ENCODE measurements around the gene MYL6B.

The MYL6B gene

DNA sequence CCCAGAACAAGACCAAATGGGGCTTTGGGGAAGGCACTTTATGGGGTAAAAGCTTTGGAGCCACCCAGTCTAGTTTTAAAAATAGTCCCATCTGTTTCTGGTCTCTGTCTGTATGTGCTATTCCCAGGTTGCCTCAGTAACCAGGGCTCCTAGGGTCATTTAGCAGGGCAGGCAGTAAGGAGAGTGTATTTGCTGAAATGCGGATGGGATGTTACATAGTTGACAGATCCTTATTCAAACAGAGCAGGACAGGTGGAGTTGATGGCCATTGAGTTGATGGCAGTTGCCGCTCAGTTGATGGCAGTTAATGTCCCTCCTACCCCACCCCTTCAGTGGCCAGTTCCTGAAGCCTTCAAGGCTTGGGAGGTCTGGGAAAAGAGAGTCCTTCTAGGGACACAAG, 29.8 kb upstream of the MYL6B start:
- DNase-seq (ENCODE audit: low read depth in 2 of 2): no peak

DNA sequence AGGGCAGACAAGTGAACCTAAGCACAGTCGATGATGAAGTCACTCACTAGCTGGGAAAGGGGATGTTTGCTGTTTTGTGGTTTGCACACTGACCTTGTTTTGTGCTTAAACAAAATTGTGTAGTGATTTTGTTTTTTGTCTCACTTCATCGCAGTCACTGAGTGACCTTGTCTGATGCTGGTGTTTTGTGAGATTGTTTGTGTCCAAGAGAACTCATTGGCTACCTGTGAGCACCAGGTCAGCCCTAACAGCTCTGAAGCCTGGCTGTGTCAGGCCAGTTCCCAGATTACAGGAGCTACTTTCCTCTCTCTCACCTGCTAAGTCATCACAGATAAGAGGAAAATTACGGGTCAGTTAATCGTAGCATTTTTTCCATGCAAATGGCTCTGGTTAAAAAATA, 28.3 kb upstream of the MYL6B start:
- DNase-seq (ENCODE audit: low read depth in 2 of 2): no peak

DNA sequence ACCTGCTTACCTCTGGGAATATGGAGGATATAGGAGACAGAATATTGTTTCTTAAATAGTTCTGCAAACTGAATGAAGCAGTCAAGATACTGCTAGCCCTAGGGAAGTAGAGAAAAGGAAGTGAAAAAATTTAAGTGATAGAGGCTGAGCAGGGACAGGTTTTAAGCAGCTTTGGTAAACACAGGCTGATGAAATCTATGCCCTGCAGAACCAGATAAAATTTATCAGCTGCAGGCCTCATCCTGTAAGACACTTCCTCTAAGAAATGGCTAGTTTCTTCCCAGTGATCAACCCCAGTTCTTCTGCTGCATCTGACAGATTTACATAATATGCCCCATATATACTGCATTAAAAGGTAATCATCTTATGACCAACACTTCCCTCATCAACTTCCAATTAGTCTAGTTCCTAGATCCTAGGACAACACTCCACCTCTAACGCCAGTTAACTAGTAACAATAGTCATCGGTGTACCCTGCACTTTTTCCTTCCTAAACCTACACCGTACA, 25.6 kb upstream of the MYL6B start:
- DNase-seq (ENCODE audit: low read depth in 2 of 2): no peak

DNA sequence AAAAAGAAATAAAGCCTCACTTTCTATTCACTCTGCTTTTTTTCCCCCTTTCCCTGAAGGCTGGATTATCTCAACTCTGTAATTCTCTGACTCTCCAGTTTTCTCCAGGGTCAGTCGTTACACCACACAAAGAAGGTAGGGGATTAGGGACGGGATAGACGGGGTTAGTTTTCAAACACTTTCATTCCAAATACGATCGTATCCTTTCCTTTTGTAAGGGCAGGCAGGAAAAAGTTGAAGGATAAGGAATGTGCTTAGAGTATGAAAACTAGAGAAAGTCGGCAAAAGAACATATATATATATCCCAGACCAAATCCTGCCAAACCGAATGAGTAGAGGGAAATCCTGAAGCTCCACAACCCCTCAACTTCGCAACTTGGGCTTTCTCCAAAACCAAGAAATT, 24.9 kb upstream of the MYL6B start:
- DNase-seq (ENCODE audit: low read depth in 2 of 2): no peak

DNA sequence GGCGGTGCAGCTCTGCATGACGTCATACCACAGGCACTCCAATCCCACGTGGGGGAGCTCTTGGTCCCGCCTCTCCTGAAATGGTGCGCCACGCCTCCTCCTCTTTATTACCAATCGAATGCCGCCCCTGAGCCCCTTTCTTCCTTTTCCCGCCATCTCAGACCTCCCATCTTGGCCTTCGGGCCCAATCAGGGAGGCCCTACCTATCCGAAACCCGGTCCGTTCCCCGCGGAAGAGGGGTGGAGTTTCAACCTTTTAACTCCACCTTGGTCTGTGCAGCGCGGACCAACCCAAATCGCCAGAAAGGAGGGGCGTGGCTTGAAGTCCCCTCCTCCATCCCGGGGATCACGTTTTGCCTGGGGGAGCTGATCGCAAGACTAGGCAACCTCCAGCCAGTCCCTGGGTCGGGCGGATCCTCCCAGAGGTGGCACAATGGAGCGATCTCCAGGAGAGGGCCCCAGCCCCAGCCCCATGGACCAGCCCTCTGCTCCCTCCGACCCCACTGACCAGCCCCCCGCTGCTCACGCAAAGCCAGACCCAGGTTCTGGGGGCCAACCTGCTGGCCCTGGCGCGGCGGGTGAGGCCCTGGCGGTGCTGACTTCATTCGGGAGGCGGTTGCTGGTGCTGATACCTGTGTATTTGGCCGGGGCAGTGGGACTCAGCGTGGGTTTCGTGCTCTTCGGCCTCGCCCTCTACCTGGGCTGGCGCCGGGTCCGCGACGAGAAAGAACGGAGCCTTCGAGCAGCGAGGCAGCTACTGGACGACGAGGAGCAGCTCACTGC, 24.3 kb upstream of the MYL6B start, which contains the start of gene ESYT1:
TSS of gene ESYT1 (plus strand) at position 380 of the 782 bp plus-strand sequence. CDS start at position 433, 53 bp downstream.
- peak; percentile 87 to 93 for DNase-seq (ENCODE audit: low read depth in 2 of 2)

DNA sequence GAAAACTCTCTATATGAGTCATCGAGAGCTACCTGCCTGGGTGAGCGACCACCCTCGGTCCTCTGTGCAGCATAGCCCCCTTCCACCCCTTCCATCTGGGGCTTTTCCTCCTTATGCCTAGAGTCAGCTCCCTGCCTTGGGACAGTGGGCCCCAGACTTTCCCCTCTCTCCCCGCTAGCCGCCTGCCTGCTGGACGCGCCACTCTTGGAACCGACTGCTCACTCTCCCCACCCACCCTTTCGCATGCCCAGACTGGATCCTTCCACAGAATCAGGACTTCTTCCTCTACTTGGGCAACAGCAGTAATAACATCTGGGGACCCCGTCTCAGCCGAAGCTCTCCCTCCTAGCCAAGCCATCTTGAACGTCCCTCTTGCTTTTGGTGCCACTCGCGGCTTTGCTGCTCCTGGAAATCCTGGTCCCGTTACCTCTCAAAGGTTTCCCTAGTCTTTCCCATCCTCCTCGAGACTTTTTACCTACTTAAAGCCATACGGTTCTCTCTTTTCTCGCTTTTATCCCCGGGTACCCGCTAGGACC, 23.6 kb upstream of the MYL6B start:
- no peak for DNase-seq (ENCODE audit: low read depth in 2 of 2)

DNA sequence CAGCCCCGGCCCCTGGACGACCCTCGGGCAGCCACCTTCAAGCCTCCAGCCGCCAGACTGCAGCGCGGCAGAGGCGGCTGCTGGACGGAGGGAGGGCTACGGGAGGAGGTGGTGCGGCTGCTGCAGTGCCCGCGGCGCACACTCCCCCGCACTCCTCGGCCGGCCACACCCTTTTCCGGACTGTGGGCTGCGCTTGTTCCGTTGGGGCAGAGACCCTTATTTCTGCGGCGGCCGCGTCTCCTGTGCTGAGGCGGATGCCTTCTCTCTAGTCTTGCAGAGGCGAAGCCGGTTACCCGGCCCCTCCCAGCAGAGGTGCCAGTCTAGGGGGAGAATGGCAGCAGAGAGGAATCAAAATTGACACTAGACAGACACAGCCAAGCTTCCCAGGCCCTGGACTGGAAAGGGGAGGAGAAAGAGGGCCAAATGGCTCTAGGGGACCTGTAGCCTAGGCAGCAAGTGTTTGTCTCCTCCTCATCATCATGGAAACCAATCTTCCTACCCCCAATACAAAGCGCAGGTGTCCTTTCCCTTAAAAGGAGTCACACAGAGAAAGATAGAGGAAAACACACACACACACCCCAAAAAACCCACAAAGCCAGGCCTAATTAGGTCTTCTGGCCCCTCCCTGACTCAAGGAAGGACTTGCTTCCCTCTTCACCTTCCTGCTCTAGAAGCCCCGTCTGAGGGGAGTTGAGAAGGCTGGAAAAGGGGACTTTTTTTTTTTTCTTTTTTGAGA, 23.0 kb upstream of the MYL6B start:
- DNase-seq (ENCODE audit: low read depth in 2 of 2): peak in 1 of 2 donors; percentile 68

DNA sequence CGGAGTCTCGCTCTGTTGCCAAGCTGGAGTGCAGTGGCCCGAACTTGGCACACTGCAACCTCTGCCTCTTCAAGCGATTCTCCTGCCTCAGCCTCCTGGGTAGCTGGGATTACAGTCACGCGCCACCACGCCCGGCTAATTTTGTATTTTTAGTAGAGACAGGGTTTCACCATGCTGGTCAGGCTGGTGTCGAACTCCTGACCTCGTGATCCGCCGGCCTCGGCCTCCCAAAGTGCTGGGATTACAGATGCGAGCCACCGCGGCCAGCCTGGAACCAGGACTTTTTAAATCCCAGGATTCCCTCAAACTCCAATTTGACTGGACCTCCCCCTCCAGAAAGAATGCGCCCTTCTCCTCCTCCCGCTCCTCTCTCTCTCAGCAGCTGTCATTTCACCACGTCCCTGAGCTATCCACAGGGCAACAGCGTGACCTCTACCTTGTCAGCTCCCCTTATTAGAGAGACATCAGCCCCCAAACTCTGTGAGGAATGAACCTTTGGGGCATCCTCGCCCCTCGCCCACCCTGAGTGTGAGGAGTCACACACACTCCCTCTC, 22.4 kb upstream of the MYL6B start:
- DNase-seq (ENCODE audit: low read depth in 2 of 2): no peak

DNA sequence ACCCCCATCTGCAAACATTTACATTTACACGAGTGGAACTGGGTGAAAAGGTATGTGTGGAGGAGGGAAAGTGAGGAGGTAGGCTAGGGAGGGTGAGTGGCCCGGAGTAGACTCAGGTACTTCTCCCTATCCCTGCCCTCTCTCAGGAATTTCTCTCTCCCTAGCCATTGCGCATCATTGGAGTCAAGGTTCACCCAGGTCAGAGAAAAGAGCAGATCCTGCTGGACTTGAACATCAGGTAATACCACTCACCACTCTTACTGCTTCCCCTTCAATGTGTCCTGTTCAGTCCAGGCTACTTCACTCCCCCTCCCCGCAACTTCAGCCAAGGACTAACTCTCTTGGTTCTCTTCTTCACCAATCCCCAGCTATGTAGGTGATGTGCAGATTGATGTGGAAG, 21.5 kb upstream of the MYL6B start:
- no peak for DNase-seq (ENCODE audit: low read depth in 2 of 2)

DNA sequence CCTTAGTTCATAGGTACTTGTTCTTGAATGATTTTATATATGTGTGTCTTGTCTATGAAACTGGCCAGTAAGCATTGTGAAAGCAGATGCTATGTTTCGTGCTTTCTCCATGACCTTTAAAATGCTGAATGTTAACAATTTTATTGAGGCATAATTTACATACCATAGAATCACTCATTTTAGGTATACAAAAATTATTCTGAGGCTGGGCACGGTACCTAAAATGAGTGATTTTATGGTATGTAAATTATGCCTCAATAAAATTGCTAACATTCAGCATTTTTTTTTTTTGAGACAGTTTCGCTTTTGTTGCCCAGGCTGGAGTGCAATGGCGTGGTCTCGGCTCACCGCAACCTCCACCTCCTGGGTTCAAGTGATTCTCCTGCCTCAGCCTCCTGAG, 17.5 kb upstream of the MYL6B start:
- no peak for DNase-seq (ENCODE audit: low read depth in 2 of 2)

DNA sequence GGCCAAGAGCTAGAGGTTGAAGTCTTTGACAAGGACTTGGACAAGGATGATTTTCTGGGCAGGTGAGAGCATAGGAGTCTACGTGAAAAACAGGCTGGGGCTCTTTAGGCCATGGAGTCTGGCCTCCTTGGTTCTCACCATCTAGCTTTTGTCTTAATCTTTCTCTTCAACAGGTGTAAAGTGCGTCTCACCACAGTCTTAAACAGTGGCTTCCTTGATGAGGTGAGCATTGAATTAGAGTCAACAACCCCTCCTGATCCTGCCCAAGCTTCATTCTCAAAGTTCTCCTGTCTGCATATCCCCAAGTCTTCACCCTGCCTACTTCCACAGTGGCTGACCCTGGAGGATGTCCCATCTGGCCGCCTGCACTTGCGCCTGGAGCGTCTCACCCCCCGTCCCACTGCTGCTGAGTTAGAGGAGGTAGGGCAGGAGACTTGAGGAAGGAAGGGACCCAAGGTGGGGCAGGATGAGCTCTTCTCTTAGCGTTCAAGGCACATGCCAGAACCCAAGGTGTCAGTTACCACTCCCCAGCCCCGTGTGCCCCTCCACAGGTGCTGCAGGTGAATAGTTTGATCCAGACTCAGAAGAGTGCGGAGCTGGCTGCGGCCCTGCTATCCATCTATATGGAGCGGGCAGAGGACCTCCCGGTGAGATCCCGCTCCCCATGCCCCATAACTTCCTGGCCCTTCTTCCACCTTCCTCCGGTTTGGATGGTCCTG, 14.4 kb upstream of the MYL6B start:
- DNase-seq (ENCODE audit: low read depth in 2 of 2): no peak

DNA sequence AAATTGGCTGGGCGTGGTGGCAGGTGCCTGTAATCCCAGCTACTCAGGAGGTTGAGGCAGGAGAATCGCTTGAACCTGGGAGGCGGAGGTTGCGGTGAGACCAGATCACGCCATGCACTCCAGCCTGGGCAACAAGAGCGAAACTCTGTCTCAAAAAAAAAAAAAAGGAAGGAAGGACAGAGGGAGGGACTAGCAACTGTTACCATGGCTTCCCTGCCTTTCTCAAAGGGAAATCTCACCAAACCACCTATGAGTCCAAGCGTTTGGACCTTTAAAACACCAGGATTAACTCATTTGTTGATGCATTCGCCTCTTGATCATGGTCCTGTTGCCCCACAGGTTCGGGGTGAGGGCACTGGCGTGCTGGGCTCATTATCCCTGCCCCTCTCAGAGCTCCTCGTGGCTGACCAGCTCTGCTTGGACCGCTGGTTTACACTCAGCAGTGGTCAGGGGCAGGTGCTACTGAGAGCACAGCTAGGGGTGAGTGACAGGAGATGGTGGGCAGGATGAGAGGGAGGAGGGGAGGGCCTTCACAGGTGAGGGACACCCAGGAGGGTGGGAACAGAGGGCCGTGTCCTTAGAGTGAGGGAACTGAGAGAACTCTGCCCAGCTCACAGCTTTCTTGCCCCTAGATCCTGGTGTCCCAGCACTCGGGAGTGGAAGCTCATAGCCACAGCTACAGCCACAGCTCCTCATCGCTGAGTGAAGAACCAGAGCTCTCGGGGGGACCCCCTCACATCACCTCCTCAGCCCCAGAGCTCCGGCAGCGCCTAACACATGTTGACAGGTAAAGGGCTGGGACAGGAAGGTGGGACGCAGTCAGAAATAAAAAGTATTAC, 10.2 kb upstream of the MYL6B start:
- no peak for DNase-seq (ENCODE audit: low read depth in 2 of 2)

DNA sequence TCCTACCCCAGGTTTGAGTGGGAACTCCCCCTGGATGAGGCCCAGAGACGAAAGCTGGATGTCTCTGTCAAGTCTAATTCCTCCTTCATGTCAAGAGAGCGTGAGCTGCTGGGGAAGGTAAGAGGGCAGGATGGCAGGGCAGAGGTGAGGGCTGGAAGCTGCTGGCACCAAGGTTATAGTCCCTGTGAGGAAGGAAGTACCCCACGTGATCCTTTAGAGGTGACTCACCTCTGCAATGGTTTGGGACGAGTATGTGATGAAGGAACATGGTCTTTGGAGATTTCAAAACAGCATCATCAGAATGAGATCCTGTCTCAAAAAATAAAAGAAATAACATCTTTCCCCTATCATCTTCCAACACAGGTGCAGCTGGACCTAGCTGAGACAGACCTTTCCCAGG, 9.2 kb upstream of the MYL6B start:
- DNase-seq (ENCODE audit: low read depth in 2 of 2): no peak

DNA sequence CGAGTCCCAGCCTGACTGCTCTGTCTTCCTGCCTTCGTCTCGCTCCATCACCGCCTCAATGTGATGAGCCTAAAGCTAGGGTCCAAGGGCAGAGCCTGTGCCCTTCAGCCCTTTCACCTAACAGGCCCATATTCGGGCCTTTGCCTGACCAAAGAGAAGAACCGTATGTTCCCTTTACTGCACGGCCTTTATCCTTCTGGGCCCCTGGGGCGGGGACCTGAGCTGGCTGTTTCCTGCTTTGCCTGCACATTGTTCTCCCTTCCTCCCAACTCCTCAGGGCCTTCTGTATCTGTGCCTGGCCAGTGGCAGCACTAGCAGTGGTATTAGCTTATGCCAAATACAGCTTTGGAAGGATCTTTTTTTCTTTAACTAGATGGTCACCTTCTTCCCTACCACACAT, 8.5 kb upstream of the MYL6B start:
- DNase-seq (ENCODE audit: low read depth in 2 of 2): no peak

DNA sequence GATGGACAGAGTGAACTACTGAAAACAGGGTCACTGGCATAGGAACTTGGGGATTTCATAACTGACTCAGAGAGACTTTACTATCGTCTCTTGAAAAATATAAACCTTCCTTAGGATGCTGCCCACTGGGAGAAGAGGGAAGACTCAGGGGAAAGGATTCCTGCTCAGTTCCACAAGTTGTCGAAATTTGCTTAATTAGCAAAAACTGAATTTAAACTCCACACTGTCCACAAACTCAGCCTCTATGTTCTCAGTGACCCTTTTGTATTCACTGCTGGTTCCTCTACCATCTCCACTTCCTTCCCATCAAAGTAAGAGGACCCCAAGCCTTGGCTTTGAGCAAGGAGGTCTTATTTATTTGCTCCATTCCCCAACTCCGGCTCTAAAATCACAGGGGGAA, 7.2 kb upstream of the MYL6B start:
- no peak for DNase-seq (ENCODE audit: low read depth in 2 of 2)

DNA sequence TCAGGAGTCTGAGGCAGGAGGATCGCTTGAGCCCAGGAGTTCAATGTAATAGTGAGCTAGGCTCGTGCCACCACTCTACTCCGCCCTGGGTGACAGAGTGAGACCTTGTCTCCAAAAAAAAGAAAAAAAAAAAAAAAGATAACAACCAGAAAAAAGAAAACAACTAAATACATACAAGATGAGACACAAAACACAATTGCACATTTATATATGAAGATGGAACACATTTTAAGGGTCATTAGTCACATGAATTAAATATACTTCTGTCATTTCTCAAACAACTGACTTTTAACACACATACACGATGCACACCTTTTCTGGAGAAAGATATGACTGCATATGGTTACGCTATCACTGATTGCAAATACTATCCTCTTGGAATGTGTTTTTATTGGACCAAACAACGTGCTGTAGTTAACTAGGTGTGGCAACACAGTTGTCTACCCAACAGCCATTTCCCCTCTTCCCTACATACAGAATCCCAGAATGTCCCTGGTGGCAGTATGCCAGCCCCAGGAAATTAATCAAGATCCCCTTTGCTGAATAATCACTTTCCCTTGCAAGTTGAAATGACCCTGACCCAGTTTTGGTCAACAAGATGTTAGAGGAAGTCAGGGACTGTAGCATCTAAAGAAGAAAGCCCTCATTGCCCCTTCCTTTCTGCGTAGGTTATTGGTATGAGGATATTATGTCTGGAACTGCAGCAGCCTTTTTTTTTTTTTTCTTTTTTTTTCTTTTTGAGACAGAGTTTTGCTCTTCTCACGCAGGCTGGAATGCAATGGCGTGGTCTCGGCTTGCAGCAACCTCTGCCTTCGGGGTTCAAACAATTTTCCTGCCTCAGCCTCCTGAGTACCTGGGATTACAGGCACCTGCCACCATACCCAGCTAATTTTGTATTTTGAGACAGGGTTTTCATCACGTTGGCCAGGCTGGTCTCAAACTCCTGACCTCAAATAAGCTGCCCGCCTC, 5.6 kb upstream of the MYL6B start:
- no peak for DNase-seq (ENCODE audit: low read depth in 2 of 2)

DNA sequence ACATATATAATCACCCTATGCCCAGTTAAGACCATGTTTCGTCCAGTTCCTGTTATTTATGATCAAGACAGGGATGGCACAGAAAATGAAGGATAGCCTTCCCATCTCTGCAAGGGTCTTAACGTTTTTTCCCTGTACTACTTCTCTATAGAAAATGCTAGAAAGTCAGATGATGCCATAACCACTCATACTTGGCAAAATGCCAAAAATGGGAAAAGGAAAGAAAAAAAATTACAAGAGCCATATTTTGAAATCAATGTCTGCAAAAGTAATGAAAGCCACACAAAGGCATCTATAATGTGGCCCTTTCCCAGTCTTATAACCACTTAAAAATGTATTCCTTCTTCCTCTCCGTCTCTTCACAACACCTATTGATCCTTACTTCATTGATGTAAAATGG, 1.8 kb upstream of the MYL6B start:
- no peak for DNase-seq (ENCODE audit: low read depth in 2 of 2)

DNA sequence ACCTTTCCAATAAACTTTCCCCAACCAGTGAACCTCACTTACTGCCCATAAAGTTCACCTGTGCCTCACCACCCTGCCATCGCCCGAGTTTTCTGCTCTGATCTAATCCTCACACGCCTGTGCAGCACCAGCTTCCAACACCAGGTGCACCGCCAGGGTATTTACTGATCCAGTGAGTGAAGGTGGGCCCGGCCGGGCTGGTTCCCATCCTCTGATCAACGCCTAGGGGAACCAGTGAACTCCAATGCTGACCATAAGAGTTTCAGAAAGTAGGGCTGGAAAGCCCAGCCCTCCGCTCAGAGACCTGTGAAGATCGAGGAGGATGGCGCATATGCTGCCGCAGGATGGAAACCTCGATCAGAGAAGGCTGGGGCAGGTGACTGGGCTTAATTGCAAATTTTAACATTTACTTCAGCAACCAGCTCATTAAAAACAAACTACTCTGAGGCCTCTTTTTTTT, 685 bp upstream of the MYL6B start:
- peak; percentile 33 to 48 for DNase-seq (ENCODE audit: low read depth in 2 of 2)
